DOHH2 (cell line): ENCODE measurements around the gene CBR3.

ENCODE experiments used
- H3F3A ChIP-seq: fragments of 200-600 bp; sonication (generic), shearing (Covaris generic); 2 replicates; pipeline ENCODE4 v1.6.0; 2016; ENCODE audit warnings: antibody characterized with exemption, mild to moderate bottlenecking; ENCODE audit not compliant: control insufficient read depth, insufficient read depth
- H3K27ac ChIP-seq: fragments of 200-600 bp; sonication (generic); 2 replicates; pipeline ENCODE4 v1.5.1; 2014; ENCODE audit warnings: low read depth, mild to moderate bottlenecking, low read length, moderate library complexity
- H3K27me3 ChIP-seq: fragments of 200-600 bp; sonication (generic); 2 replicates; pipeline ENCODE4 v1.6.1; 2014; ENCODE audit warnings: mild to moderate bottlenecking, low read length, mixed read lengths; ENCODE audit not compliant: control insufficient read depth
- H3K36me3 ChIP-seq: fragments of 200-600 bp; sonication (generic); 2 replicates; pipeline ENCODE4 v1.6.1; 2014; ENCODE audit warnings: mild to moderate bottlenecking, low read length, moderate library complexity, mixed read lengths; ENCODE audit not compliant: control insufficient read depth
- H3K4me1 ChIP-seq: fragments of 200-600 bp; sonication (generic); 2 replicates; pipeline ENCODE4 v1.6.1; 2014; ENCODE audit warnings: mild to moderate bottlenecking, low read length, mixed read lengths; ENCODE audit not compliant: control insufficient read depth
- H3K4me2 ChIP-seq: fragments of 200-600 bp; sonication (generic); 2 replicates; pipeline ENCODE4 v1.6.0; 2014; ENCODE audit warnings: mild to moderate bottlenecking, low read length, moderate library complexity
- H3K4me3 ChIP-seq: fragments of 200-600 bp; sonication (generic); 2 replicates; pipeline ENCODE4 v1.5.1; 2014; ENCODE audit warnings: mild to moderate bottlenecking, low read length, mixed read lengths
- H3K79me2 ChIP-seq: fragments of 200-600 bp; sonication (generic); 2 replicates; pipeline ENCODE4 v1.6.1; 2014; ENCODE audit warnings: mild to moderate bottlenecking, low read length, mixed read lengths; ENCODE audit not compliant: control insufficient read depth
- H3K9me2 ChIP-seq: fragments of 200-600 bp; sonication (generic); replicated peaks from 2 replicates; pipeline ENCODE4 v1.6.1; 2014; ENCODE audit warnings: mild to moderate bottlenecking, low read length, mixed read lengths; ENCODE audit not compliant: control insufficient read depth
- H3K9me3 ChIP-seq: fragments of 200-600 bp; sonication (generic); 2 replicates; pipeline ENCODE4 v1.6.1; 2014; ENCODE audit warnings: antibody characterized with exemption, low read length, mixed read lengths; ENCODE audit not compliant: control insufficient read depth, insufficient read depth
- H4K20me1 ChIP-seq: fragments of 200-600 bp; sonication (generic); 2 replicates; pipeline ENCODE4 v1.6.0; 2014; ENCODE audit warnings: low read depth, mild to moderate bottlenecking, antibody characterized with exemption, low read length, moderate library complexity; ENCODE audit not compliant: control insufficient read depth, insufficient read depth
- EZH2phosphoT487 ChIP-seq: fragments of 200-600 bp; sonication (generic); IDR thresholded peaks from 2 replicates; pipeline ENCODE4 v1.6.1; 2017; ENCODE audit warnings: borderline replicate concordance, mild to moderate bottlenecking, antibody characterized with exemption, low read length, moderate library complexity, mixed read lengths
- TF ChIP-seq, protein P1 (sequence below): fragments of 200-600 bp; sonication (generic); IDR thresholded peaks from one replicate; pipeline ENCODE4 v1.5.1; 2014; ENCODE audit warnings: antibody characterized with exemption, mild to moderate bottlenecking, low read depth, low read length; ENCODE audit not compliant: poor library complexity, severe bottlenecking

The CBR3 gene

DNA sequence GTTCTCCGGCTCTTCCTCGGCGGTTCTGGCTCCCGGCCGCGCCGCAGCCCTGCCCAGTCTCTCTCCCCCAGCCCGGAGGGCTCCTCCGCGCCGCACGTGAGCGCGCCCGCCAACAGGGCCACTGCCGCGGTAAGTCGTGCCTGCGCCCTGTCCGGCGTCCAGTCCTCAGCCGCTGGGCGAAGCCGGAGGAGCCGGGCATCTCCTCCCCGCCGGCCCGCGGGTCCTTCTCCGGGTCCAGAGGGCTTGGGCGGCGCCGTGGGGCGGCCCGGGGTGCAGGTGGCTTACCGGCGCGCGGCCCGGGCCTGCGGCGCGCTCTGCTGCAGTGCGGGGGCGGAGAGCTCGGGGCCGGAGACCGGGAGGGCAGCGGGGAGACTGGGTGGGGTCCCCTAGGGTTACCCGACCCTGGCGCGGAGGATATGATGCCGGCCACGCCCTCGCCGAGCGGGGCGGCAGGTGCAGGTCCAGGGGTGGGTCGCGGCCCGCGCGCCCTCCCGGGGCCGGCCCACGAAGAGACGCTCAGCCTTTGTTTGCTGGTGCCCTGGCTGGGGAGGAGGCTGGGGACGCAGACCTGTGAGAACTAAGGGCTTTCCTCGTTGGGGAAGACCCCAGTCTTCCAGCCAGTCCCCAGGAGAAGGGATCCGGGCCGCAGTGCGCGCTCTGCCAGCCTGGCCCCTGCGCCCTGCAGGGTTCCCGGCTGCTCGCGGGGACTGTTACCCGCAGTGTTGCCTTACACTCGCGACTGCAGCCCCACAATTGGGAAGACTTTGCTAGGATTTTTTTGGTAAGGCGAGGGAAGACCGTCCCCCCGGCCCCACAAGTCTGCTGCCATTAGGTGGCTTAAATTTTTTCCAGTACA, 22.2 kb downstream of the CBR3 start, which contains the start of gene DOP1B:
DOP1B (plus strand) TSS at position 10 of the 856 bp plus-strand sequence. CDS start 7,910 bp downstream, outside the sequence.
- H4K20me1 ChIP-seq, result no peaks in the 10 kb centered on the region
- peaks cover 9% of the 10 kb centered on the region for H3K27me3 ChIP-seq
- H3K9me3 ChIP-seq, result no peaks in the 10 kb centered on the region
- no peaks in the 10 kb centered on the region for H3K9me2 ChIP-seq
- H3K4me3 ChIP-seq, result peak within 1 kb of the TSS; percentile 92
- no peak within 1 kb of the TSS for H3K27ac ChIP-seq
- H3K36me3 ChIP-seq, result no peaks in the 10 kb centered on the region
- H3K4me2 ChIP-seq, result peak within 1 kb of the TSS; percentile 83
- H3F3A ChIP-seq, result no peaks in the 10 kb centered on the region
- no peaks in the 10 kb centered on the region for H3K79me2 ChIP-seq
- H3K4me1 ChIP-seq, result peaks cover 15% of the 10 kb centered on the region
- no peak for TF ChIP-seq EZH2phosphoT487
- TF ChIP-seq, protein P1, sequence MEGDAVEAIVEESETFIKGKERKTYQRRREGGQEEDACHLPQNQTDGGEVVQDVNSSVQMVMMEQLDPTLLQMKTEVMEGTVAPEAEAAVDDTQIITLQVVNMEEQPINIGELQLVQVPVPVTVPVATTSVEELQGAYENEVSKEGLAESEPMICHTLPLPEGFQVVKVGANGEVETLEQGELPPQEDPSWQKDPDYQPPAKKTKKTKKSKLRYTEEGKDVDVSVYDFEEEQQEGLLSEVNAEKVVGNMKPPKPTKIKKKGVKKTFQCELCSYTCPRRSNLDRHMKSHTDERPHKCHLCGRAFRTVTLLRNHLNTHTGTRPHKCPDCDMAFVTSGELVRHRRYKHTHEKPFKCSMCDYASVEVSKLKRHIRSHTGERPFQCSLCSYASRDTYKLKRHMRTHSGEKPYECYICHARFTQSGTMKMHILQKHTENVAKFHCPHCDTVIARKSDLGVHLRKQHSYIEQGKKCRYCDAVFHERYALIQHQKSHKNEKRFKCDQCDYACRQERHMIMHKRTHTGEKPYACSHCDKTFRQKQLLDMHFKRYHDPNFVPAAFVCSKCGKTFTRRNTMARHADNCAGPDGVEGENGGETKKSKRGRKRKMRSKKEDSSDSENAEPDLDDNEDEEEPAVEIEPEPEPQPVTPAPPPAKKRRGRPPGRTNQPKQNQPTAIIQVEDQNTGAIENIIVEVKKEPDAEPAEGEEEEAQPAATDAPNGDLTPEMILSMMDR, result no peak

DNA sequence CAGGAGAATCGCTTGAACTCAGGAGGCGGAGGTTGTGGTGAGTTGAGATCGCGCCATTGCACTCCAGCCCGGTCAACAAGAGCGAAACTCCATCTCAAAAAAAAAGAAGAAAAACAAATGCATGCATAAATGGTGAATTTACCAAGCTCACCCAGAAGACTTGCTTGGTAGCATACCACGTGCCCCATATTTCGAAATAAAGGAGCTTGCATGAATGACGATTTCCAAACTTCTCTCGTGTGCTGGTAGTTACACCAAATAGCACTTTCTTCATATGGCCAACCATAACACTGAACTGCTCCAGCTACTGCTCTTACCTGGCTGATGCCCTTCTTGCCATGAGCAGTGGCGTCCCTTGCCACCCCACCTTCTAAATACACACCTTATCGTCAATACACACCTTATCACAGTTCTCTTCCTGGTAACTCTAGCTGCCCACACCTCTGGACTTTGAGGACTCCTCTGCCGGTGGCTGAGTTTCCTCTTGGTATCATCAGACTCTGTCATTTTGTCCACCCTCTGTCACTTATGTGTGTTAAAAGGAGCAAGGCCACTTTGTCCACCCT, 24.6 kb downstream of the CBR3 start:
- Histone ChIP-seq H3K9me3 (no peaks in the 10 kb centered on the region), H3K9me2 (no peaks in the 10 kb centered on the region), H3K79me2 (no peaks in the 10 kb centered on the region), H3K27me3 (peaks cover 9% of the 10 kb centered on the region), H3K4me2 (no peak overlapping the region), H3K4me3 (no peak overlapping the region), H3K4me1 (peaks cover 11% of the 10 kb centered on the region), H3K36me3 (no peaks in the 10 kb centered on the region), H3K27ac (no peak overlapping the region), H3F3A (no peaks in the 10 kb centered on the region), H4K20me1 (no peaks in the 10 kb centered on the region)
- TF ChIP-seq, protein P1, result no peak
- no peak for TF ChIP-seq EZH2phosphoT487

DNA sequence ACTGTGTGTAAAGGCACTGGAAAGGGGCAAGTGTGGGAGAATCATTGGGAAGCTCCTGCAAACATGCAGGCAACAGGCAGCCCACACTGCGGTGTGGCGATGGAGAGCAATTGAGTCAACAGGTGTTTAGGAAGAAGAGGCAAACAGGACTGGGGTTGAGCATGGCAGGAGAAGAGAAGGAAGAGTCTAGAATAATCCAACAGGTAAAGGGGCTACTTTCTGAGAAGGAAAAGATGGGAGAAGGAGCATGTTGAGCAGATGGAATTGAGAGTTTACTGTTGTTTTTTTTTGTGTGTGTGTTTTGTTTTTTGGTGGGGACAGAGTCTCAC, 25.9 kb downstream of the CBR3 start:
- no peaks in the 10 kb centered on the region for H3K9me2 ChIP-seq
- no peaks in the 10 kb centered on the region for H3K36me3 ChIP-seq
- no peaks in the 10 kb centered on the region for H3F3A ChIP-seq
- no peak overlapping the region for H3K4me3 ChIP-seq
- no peak overlapping the region for H3K27ac ChIP-seq
- no peaks in the 10 kb centered on the region for H4K20me1 ChIP-seq
- no peak overlapping the region for H3K4me2 ChIP-seq
- H3K4me1 ChIP-seq, result peaks cover 9% of the 10 kb centered on the region
- H3K9me3 ChIP-seq, result no peaks in the 10 kb centered on the region
- TF ChIP-seq, protein P1, result no peak
- TF ChIP-seq EZH2phosphoT487, result no peak
- no peaks in the 10 kb centered on the region for H3K79me2 ChIP-seq
- H3K27me3 ChIP-seq, result peaks cover 4% of the 10 kb centered on the region
